ENCODE results near the gene CLEC12A.

Gene CLEC12A

GRCh38 chr12:10027311-10027710, 56.1 kb downstream of the CLEC12A start:
- no peak overlapping the region for H3K27ac ChIP-seq (ENCODE audit: low read length)

GRCh38 chr12:10027721-10028120, 56.5 kb downstream of the CLEC12A start:
- Histone ChIP-seq H3K4me2 (ENCODE audit: low read depth, low read length) (no peak overlapping the region), H3K27me3 (replicated peaks; ENCODE audit: insufficient read depth, low read length) (no peaks in the 10 kb centered on the region), H3K36me3 (replicated peaks; ENCODE audit: insufficient read depth, low read length) (no peaks in the 10 kb centered on the region), H3K4me3 (ENCODE audit: low read length) (no peak overlapping the region), H2AFZ (ENCODE audit: low read length) (no peak overlapping the region), H3K9me2 (replicated peaks; ENCODE audit: insufficient read depth, low read length) (no peaks in the 10 kb centered on the region), H3F3A (ENCODE audit: insufficient read depth, low read length) (no peaks in the 10 kb centered on the region), H3K79me2 (ENCODE audit: low read length) (no peaks in the 10 kb centered on the region), H3K9me3 (replicated peaks; ENCODE audit: insufficient read depth, low read length) (no peaks in the 10 kb centered on the region), H4K20me1 (ENCODE audit: insufficient read depth, low read length) (no peaks in the 10 kb centered on the region), H3K4me1 (ENCODE audit: low read length) (no peaks in the 10 kb centered on the region), H3K27ac (ENCODE audit: low read length) (no peak overlapping the region), H3K9ac (ENCODE audit: low read length) (no peak overlapping the region)
- no peak for DNase-seq
- TF ChIP-seq EZH2 (optimal IDR thresholded peaks at IDR 0.05; ENCODE audit: low read depth, low read length) (no peak), EZH2phosphoT487 (IDR thresholded peaks at IDR 0.05; ENCODE audit: low read length) (no peak), CTCF (IDR thresholded peaks at IDR 0.05; ENCODE audit: low read length) (no peak)

More at GRCh38 chr12:10027311-10027710, 56.1 kb downstream of the CLEC12A start:
- no peaks in the 10 kb centered on the region for H3K4me1 ChIP-seq (ENCODE audit: low read length)
- H3F3A ChIP-seq (ENCODE audit: insufficient read depth, low read length), result no peaks in the 10 kb centered on the region
- H2AFZ ChIP-seq (ENCODE audit: low read length), result no peak overlapping the region
- H3K36me3 ChIP-seq (replicated peaks; ENCODE audit: insufficient read depth, low read length), result no peaks in the 10 kb centered on the region
- no peak overlapping the region for H3K9ac ChIP-seq (ENCODE audit: low read length)
- no peaks in the 10 kb centered on the region for H3K9me3 ChIP-seq (replicated peaks; ENCODE audit: insufficient read depth, low read length)
- no peaks in the 10 kb centered on the region for H3K9me2 ChIP-seq (replicated peaks; ENCODE audit: insufficient read depth, low read length)
- H3K79me2 ChIP-seq (ENCODE audit: low read length), result no peaks in the 10 kb centered on the region
- TF ChIP-seq CTCF (IDR thresholded peaks at IDR 0.05; ENCODE audit: low read length) (no peak), EZH2phosphoT487 (IDR thresholded peaks at IDR 0.05; ENCODE audit: low read length) (no peak), EZH2 (optimal IDR thresholded peaks at IDR 0.05; ENCODE audit: low read depth, low read length) (no peak)
- no peak overlapping the region for H3K4me2 ChIP-seq (ENCODE audit: low read depth, low read length)
- H3K27me3 ChIP-seq (replicated peaks; ENCODE audit: insufficient read depth, low read length), result no peaks in the 10 kb centered on the region
- no peak for DNase-seq
- H4K20me1 ChIP-seq (ENCODE audit: insufficient read depth, low read length), result no peaks in the 10 kb centered on the region
- no peak overlapping the region for H3K4me3 ChIP-seq (ENCODE audit: low read length)

GRCh38 chr12:10030446-10030845, 59.2 kb downstream of the CLEC12A start, which contains the start of gene CLEC9A:
TSS of gene CLEC9A (plus strand) at chr12:10030682. CDS start at chr12:10052688, 22,006 bp downstream.
- Histone ChIP-seq H3K9me3 (replicated peaks; ENCODE audit: insufficient read depth, low read length) (no peaks in the 10 kb centered on the region), H3F3A (ENCODE audit: insufficient read depth, low read length) (no peaks in the 10 kb centered on the region), H3K4me2 (ENCODE audit: low read depth, low read length) (no peak within 1 kb of the TSS), H4K20me1 (ENCODE audit: insufficient read depth, low read length) (no peaks in the 10 kb centered on the region), H3K4me3 (ENCODE audit: low read length) (no peak within 1 kb of the TSS), H3K9me2 (replicated peaks; ENCODE audit: insufficient read depth, low read length) (no peaks in the 10 kb centered on the region), H3K36me3 (replicated peaks; ENCODE audit: insufficient read depth, low read length) (no peaks in the 10 kb centered on the region), H3K4me1 (ENCODE audit: low read length) (peaks cover 11% of the 10 kb centered on the region), H3K27me3 (replicated peaks; ENCODE audit: insufficient read depth, low read length) (no peaks in the 10 kb centered on the region), H3K9ac (ENCODE audit: low read length) (no peak within 1 kb of the TSS), H3K79me2 (ENCODE audit: low read length) (no peaks in the 10 kb centered on the region), H3K27ac (ENCODE audit: low read length) (no peak within 1 kb of the TSS), H2AFZ (ENCODE audit: low read length) (no peak within 1 kb of the TSS)
- no peak for DNase-seq
- no peak for TF ChIP-seq CTCF (IDR thresholded peaks at IDR 0.05; ENCODE audit: low read length)
- TF ChIP-seq EZH2 (optimal IDR thresholded peaks at IDR 0.05; ENCODE audit: low read depth, low read length), result no peak
- TF ChIP-seq EZH2phosphoT487 (IDR thresholded peaks at IDR 0.05; ENCODE audit: low read length), result no peak
